K562 (cell line): ENCODE results near the gene IGIP. TPM values are rescaled to one million over a fixed set of nuclear protein-coding genes. Genes with fewer than 3 reads are reported as not detected.

Source experiments
- ATF6 ChIP-seq: sonication (generic); formaldehyde crosslinking; IDR thresholded peaks from 2 replicates; pipeline ENCODE4 v1.4.0; 2020; ENCODE audit warnings: mild to moderate bottlenecking, missing genetic modification reagents
- HIVEP1 ChIP-seq: fragments of 250-450 bp; sonication (Bioruptor Pico); IDR thresholded peaks from 2 replicates; pipeline ENCODE4 v1.4.0; 2020; ENCODE audit warnings: mild to moderate bottlenecking
- KHSRP ChIP-seq: fragments of 450-650 bp; IDR thresholded peaks from 2 replicates; pipeline ENCODE4 v1.6.1; 2017
- NCOA1 ChIP-seq: fragments of 450-650 bp; IDR thresholded peaks from 2 replicates; pipeline ENCODE4 v1.6.1; 2016; ENCODE audit warnings: low read depth
- NR1H2 ChIP-seq: sonication (generic); formaldehyde crosslinking; IDR thresholded peaks from 2 replicates; pipeline ENCODE4 v1.4.0; 2020; ENCODE audit warnings: mild to moderate bottlenecking, missing genetic modification reagents
- SIN3A ChIP-seq, 2 experiments: fragments of 150-350 bp in 1 of 2; IDR thresholded peaks; 2 replicates each; pipeline ENCODE4 v1.6.1; 2011 to 2016; ENCODE audit warnings: borderline replicate concordance in 2 of 2, low read depth in 2 of 2, low read length in 2 of 2, mild to moderate bottlenecking in 2 of 2, moderate library complexity in 2 of 2; ENCODE audit not compliant: control insufficient read depth in 1 of 2
- SUPT5H ChIP-seq: fragments of 450-650 bp; IDR thresholded peaks from 2 replicates; pipeline ENCODE4 v1.6.1; 2016
- USF1 ChIP-seq: sonication (generic); formaldehyde crosslinking; IDR thresholded peaks from 2 replicates; pipeline ENCODE4 v1.9.0; 2022; ENCODE audit warnings: mild to moderate bottlenecking, missing genetic modification reagents
- ZBTB11 ChIP-seq, 3 experiments: fragments of 200-800 bp in 1 of 3; fragments of 250-450 bp in 1 of 3; fragments of 450-650 bp in 1 of 3; sonication (Bioruptor Pico) in 1 of 3; sonication (Bioruptor generic) in 1 of 3; formaldehyde crosslinking in 1 of 3; IDR thresholded peaks; 2 replicates each; pipeline versions ENCODE4 v1.6.1 to v1.8.0; 2016 to 2022; ENCODE audit warnings: mild to moderate bottlenecking in 2 of 3, missing genetic modification characterization in 2 of 3, missing compliant biosample characterization in 1 of 3, moderate library complexity in 1 of 3
- ZBTB40 ChIP-seq, 2 experiments: fragments of 450-650 bp in 1 of 2; sonication (generic) in 1 of 2; formaldehyde crosslinking in 1 of 2; IDR thresholded peaks; 2 replicates each; pipeline versions ENCODE4 v1.7.1 to v1.9.0; 2016 to 2022; ENCODE audit warnings: inconsistent platforms in 1 of 2, mild to moderate bottlenecking in 1 of 2, missing genetic modification reagents in 1 of 2
- ZNF263 ChIP-seq: sonication (generic); formaldehyde crosslinking; IDR thresholded peaks from 2 replicates; pipeline ENCODE4 v1.8.0; 2022; ENCODE audit warnings: mild to moderate bottlenecking, missing genetic modification reagents, borderline replicate concordance
- polyA plus RNA-seq, 8 experiments: library from polyadenylated mRNA; depleted of rRNA in 4 of 8; stranded (reverse) in 5 of 8; unstranded in 3 of 8; fragments of >200 nt; fragmentation: Nextera tagmentation in 2 of 8; fragmentation: Illumina TruSeq in 1 of 8; extraction: Ambion mirVana in 2 of 8; extraction: Trizol in 1 of 8; gene quantifications; 2 replicates each; pipeline versions ENCODE4 v1.2.1 to v1.2.3, GENCODE V29; 2011 to 2014; ENCODE audit warnings: inconsistent platforms in 1 of 8, missing spikeins in 1 of 8
- total RNA-seq, 7 experiments: library from RNA; depleted of rRNA in 6 of 7; stranded (reverse); fragments of >200 nt in 6 of 7; fragmentation: Illumina TruSeq in 2 of 7; extraction: Trizol in 2 of 7; gene quantifications; 2 replicates each; pipeline versions ENCODE4 v1.2.1 to v1.2.3, GENCODE V29; 2011 to 2021; ENCODE audit warnings: low replicate concordance in 1 of 7

The IGIP gene
- total and polyA plus RNA-seq, 9 of the 15 experiments (the other 6 are each of a cell fraction or from before 2014, with no cell fraction given), result 0.52 to 1.6 (median 1.2) TPM

GRCh38 chr5:140176031-140176387 lies 50.3 kb downstream of the IGIP start (continued):
- TF ChIP-seq USF1 (CRISPR knock-in tag) (no peak), NCOA1 (0 out of 2 replicates have a peak, but pooled peaks have one; percentile 51), SIN3A (IDR thresholded peaks at IDR 0.05; ENCODE audit: borderline replicate concordance in 2 of 2, control insufficient read depth in 1 of 2, low read depth in 2 of 2, low read length in 2 of 2) (no peak), SUPT5H (peak; percentile 36; the same call in 1 of the 2 replicates), NR1H2 (CRISPR knock-in tag) (no peak), ATF6 (no peak), KHSRP (0 out of 2 replicates have a peak, but pooled peaks have one; percentile 24), HIVEP1 (no peak), ZBTB40 (IDR thresholded peaks at IDR 0.05) (peak; percentile 72), ZBTB40 (CRISPR knock-in tag; IDR thresholded peaks at IDR 0.05) (no peak), ZNF263 (CRISPR knock-in tag) (no peak), ZBTB11 (CRISPR knock-in tag; IDR thresholded peaks at IDR 0.05) (peak in 1 of 3 experiments; percentile 73; a peak in 2 of 6 replicates)
